Fibroblast of skin of left biceps (primary cell): ENCODE results near the gene MBNL1.

Experiments
- DNase-seq, 2 experiments: peaks; one replicate each; pipeline ENCODE4 v3.0.0-alpha.2; 2013; ENCODE audit warnings: low read depth in 2 of 2

MBNL1 gene

GRCh38 chr3:152486364-152486763, 217.6 kb downstream of the MBNL1 start:
- no peak for DNase-seq

GRCh38 chr3:152488449-152488848, 219.7 kb downstream of the MBNL1 start:
- no peak for DNase-seq

GRCh38 chr3:152491922-152492321, 223.2 kb downstream of the MBNL1 start:
- DNase-seq = no peak

- no peak for DNase-seq
Observed at GRCh38 chr3:152496286-152496685, 227.6 kb downstream of the MBNL1 start.

- DNase-seq = no peak
Observed at GRCh38 chr3:152496716-152497115, 228.0 kb downstream of the MBNL1 start.

- no peak for DNase-seq
Observed at GRCh38 chr3:152497457-152497856, 228.7 kb downstream of the MBNL1 start.

- DNase-seq = no peak
Observed at GRCh38 chr3:152497890-152498289, 229.2 kb downstream of the MBNL1 start.

GRCh38 chr3:152499791-152500385, 231.2 kb downstream of the MBNL1 start:
- no peak for DNase-seq

- no peak for DNase-seq
Observed at GRCh38 chr3:152505926-152506325, 237.2 kb downstream of the MBNL1 start.

- no peak for DNase-seq
Observed at GRCh38 chr3:152508705-152509104, 240.0 kb downstream of the MBNL1 start.

GRCh38 chr3:152511904-152512303, 243.2 kb downstream of the MBNL1 start:
- no peak for DNase-seq

- DNase-seq = no peak
Observed at GRCh38 chr3:152513301-152513960, 244.7 kb downstream of the MBNL1 start.
